ENCODE data around the gene LTC4S. TPM values are rescaled to one million over a fixed set of nuclear protein-coding genes. Genes with fewer than 3 reads are reported as not detected.
A peak's percentile ranks its signal among the peaks of the same experiment; 100 is the strongest.

The LTC4S gene
- total and polyA plus RNA-seq, 9 of the 15 experiments (the other 6 are each of a cell fraction or from before 2014, with no cell fraction given): 0.17 to 0.77 (median 0.75) TPM; not detected in 6

DNA sequence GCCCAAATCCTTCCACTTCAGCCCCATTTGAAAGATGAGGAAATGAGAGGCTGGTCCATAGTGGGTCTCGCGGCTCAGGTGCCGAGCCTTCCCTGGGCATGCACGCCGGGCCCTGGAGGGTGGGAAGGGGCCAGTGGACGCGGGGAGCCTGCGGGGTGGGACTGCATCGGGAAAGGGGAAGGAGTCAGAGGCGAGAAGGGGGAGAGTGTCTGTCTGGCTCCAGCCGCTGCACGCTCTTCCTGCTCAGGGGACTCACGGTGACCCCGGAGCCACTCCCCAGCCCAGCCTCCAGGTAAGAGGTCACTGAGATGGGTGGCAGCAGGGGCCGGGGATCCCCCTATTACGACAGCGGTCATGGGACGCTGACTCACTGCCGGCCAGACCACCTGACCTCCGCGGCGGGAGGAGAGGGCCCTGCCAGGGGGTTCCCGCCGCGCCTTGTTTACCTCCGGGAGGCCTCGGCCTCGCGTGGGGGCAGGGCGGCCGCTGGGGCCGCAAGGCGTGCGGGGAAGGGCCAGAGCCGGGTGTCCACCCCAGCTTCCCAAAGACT is 25.0 kb downstream of the LTC4S start (continued):
- peak; percentile 93 for TF ChIP-seq NEUROD1 (IDR thresholded peaks at IDR 0.05; ENCODE audit: borderline replicate concordance, low read depth, low read length, partially characterized antibody)
- TF ChIP-seq ZBTB12 (CRISPR knock-in tag; IDR thresholded peaks at IDR 0.05): peak; percentile 70
- peak; percentile 99 for TF ChIP-seq CCNT2 (IDR thresholded peaks at IDR 0.05; ENCODE audit: borderline replicate concordance, extremely low read depth, insufficient read length, low read depth, low read length)
- peak; percentile 38 to 62; a peak in 2 of 4 replicates for TF ChIP-seq TRIM24 (IDR thresholded peaks at IDR 0.05)
- TF ChIP-seq STAT5B (CRISPR knock-in tag; IDR thresholded peaks at IDR 0.05): no peak
- TF ChIP-seq, protein P1, sequence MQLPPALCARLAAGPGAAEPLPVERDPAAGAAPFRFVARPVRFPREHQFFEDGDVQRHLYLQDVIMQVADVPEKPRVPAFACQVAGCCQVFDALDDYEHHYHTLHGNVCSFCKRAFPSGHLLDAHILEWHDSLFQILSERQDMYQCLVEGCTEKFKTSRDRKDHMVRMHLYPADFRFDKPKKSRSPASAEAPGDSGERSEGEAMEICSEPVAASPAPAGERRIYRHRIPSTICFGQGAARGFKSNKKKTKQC (CRISPR knock-in tag; IDR thresholded peaks at IDR 0.05): no peak
- TF ChIP-seq ZNF184 (CRISPR knock-in tag; IDR thresholded peaks at IDR 0.05): no peak
- TF ChIP-seq EGR1 (conservative IDR thresholded peaks at IDR 0.05): peak; percentile 42; the same call in 1 of the 2 replicates
- TF ChIP-seq RNF2 (IDR thresholded peaks at IDR 0.05): peak; percentile 94
- no peak for TF ChIP-seq ZBTB17 (CRISPR knock-in tag; IDR thresholded peaks at IDR 0.05)
- TF ChIP-seq TAF1 (IDR thresholded peaks at IDR 0.05; ENCODE audit: control insufficient read depth, extremely low read depth, insufficient read depth, low read length, severe bottlenecking): peak; percentile 52
- peak; percentile 68 to 79; a peak in 1 of 4 replicates for TF ChIP-seq SIN3A (IDR thresholded peaks at IDR 0.05; ENCODE audit: borderline replicate concordance in 2 of 2, control insufficient read depth in 1 of 2, low read depth in 2 of 2, low read length in 2 of 2)
- no peak for TF ChIP-seq HNRNPK (IDR thresholded peaks at IDR 0.05; ENCODE audit: low read depth, low read length, poor library complexity, severe bottlenecking)
- no peak for TF ChIP-seq U2AF2 (optimal IDR thresholded peaks at IDR 0.05; ENCODE audit: low read depth, low read length)
- TF ChIP-seq NFRKB (IDR thresholded peaks at IDR 0.05; ENCODE audit: low read depth): no peak
- TF ChIP-seq ZBTB2 (IDR thresholded peaks at IDR 0.05): peak; percentile 12; the same call in 1 of the 2 replicates
- TF ChIP-seq FOXP4 (CRISPR knock-in tag; IDR thresholded peaks at IDR 0.05; ENCODE audit: borderline replicate concordance): no peak; the same call in 1 of the 2 replicates
- TF ChIP-seq ARID1B (IDR thresholded peaks at IDR 0.05): peak; percentile 81
- no peak for TF ChIP-seq CBFB (CRISPR knock-in tag; IDR thresholded peaks at IDR 0.05)
- TF ChIP-seq, protein P2, sequence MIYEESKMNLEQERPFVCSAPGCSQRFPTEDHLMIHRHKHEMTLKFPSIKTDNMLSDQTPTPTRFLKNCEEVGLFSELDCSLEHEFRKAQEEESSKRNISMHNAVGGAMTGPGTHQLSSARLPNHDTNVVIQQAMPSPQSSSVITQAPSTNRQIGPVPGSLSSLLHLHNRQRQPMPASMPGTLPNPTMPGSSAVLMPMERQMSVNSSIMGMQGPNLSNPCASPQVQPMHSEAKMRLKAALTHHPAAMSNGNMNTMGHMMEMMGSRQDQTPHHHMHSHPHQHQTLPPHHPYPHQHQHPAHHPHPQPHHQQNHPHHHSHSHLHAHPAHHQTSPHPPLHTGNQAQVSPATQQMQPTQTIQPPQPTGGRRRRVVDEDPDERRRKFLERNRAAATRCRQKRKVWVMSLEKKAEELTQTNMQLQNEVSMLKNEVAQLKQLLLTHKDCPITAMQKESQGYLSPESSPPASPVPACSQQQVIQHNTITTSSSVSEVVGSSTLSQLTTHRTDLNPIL (CRISPR knock-in tag; IDR thresholded peaks at IDR 0.05): no peak
- no peak; the same call in 1 of the 2 replicates for TF ChIP-seq ZNF584 (CRISPR knock-in tag; IDR thresholded peaks at IDR 0.05; ENCODE audit: low read depth)
- peak; percentile 18; the same call in 1 of the 2 replicates for TF ChIP-seq ZNF197 (CRISPR knock-in tag; IDR thresholded peaks at IDR 0.05; ENCODE audit: low read depth)

Measured in K562 (cell line).